Activated CD4-positive, alpha-beta T cell treated with anti-CD3 and anti-CD28 coated beads for 48 hours (primary cell): Measurements from ENCODE around the gene DNMT3A.

Source experiments
- DNase-seq: peaks from one replicate; pipeline ENCODE4 v3.0.0-alpha.2; 2020

DNMT3A gene

DNA sequence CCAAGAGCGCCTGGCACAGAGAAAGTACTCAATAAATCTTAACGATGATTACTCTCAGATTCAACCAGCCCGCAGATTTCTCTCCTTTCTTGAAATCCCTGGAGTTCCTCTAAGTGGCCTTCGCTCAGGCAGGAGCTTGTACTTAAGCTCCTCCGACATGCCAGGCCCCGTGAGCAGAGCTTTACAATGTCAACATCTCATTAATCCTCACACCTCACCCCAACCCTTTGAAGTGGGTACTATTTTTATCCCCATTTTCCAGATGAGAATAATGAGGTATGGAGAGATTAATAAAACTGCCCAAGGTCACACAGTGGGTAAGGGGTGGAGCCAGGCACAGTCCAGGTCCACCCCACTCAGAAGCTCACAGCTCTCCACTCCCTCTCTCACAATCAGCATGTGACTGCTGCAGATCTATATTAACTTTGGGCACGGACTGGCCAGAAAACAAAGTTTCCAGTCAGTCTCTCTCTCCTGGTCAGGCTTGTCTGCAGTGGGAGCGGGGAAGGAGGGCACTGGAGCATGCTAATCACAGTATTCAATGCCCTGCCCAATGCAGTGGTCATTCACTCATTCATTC, 18.0 kb downstream of the DNMT3A start:
- DNase-seq = no peak

DNA sequence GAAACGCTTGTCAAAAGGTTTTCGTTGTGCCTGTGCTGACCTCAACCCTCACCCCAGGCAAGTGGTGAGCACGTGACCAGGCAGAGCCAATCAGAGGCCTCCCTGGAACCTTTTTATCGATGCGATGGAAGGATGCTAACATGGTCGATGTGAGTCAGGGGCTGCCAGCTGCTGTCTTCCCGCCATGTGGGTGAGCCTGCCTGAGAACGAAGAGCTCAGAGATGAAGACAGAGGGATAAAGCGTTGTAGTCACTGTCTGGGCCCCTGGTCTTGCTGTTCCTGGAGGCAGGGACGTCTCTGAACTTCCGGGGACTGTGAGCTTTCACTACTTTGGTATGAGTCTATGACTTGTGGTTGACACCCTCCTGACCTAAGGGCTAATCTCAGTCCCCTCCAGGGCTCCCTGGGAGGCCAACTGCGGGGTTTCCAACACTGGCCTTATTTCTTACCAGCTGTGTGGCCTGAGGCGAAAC, 18.6 kb downstream of the DNMT3A start:
- peak; percentile 76 for DNase-seq

DNA sequence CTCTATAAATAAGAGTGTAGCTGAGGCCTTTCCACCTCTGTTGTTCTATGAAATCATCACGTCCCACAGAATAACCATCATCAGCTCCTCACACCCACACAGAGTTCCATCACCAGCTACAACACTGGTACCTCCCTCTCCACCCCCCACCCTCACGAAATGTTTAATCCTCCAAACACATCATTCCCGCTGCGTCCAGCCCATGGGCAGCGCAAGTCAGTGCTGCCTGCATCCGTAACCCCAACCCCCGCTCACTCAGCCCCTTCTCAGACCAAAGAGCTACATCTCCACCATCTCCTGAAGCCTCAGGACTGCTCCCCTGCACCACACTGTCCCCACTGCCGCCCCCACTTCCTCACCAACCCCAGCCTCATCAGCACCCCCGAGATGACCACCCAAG, 19.4 kb downstream of the DNMT3A start:
- DNase-seq = peak; percentile 50

DNA sequence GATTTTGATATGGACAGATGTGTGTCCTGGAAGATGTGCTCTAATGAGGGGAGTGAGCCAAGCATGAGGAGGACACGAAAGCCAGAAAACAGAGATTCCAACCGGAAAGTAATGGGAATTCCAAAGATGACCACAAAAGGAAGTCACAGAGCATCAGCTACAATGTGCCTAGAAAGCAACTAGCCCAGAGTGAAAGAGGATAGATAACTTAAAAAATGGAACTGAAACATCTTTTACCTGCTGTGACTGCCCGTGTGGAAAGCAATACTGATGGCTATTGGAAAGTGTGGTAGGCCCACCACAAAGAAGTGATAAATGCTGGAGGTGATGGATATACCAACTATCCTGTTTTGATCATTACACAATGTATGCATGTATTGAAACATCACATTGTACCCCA, 21.6 kb downstream of the DNMT3A start:
- DNase-seq = no peak

DNA sequence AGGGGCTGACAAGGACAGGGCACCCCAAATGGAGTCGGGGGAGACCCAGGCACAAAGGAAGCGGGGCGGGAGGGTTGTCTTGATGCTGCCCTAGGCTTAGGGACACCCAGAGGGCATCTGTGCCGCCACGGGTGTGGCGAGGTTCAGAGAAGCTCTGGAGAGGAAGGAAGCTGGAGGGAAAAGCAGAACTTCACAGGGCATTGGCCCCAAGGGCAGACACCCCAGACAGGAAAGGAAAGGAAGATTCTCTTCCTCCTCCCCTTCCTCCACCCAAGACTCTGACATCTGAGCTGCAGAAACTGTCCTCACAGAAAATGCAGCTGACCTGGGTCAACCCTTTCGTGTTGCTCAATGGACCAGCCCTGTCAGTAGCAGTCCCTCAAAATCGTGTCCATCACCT, 25.6 kb downstream of the DNMT3A start:
- no peak for DNase-seq

DNA sequence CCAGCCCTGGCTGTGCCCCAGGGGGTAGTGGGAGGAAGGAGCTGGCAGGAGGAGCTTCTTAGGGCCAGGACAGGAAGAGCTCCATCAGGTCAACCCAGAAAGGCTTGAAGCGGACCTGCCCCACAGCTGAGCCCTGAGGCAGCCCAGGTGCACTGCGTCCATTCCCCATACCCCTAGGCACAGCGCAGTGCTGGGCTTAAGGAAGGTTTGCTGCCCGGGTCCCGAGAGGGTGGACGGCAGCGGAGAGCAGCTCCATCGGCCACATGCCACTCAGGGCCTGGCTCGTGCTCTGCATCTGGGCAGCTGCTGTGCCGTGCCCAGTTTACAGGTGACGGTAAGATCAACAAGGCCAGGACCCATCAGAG, 26.4 kb downstream of the DNMT3A start:
- no peak for DNase-seq

DNA sequence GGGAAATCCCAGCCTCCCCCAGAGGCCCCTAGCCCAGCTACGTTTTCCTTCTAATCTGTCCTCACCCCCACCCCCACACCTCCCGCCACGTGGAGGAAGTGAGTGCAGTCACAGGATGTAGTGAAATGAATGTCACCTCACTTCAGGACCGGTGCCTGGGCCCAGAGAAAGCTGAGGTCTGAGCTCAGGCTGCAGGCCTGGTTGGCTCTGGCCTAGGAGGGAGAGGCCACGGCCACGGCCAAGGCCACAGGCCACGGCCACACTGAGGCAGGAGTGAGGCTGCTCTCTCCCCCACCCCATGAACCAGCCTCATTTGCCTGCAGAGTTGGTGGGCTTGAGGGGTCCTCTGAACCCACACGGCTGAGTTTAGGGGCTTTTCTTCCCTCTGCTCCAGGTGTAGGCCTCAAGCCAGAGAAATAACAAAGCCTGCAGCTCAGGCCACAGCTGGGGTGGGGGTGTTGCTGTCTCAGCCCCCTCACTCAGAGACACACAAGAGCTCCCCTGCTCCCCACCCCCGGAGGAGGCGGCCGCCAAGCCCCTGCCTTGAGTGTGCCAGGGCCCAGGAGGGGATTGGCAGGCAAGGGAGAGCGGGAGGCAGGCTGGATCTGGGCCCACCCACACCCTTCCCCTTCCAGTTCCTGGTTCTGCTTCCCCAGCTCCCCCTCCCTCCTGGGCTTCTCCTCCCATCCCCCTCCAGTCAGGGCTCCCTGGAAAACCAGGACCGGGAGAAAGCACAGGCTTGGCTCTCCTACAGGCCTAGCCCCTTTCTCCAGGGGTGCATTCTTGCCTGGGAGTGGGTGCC, 27.0 kb downstream of the DNMT3A start:
- peak; percentile 96 for DNase-seq

DNA sequence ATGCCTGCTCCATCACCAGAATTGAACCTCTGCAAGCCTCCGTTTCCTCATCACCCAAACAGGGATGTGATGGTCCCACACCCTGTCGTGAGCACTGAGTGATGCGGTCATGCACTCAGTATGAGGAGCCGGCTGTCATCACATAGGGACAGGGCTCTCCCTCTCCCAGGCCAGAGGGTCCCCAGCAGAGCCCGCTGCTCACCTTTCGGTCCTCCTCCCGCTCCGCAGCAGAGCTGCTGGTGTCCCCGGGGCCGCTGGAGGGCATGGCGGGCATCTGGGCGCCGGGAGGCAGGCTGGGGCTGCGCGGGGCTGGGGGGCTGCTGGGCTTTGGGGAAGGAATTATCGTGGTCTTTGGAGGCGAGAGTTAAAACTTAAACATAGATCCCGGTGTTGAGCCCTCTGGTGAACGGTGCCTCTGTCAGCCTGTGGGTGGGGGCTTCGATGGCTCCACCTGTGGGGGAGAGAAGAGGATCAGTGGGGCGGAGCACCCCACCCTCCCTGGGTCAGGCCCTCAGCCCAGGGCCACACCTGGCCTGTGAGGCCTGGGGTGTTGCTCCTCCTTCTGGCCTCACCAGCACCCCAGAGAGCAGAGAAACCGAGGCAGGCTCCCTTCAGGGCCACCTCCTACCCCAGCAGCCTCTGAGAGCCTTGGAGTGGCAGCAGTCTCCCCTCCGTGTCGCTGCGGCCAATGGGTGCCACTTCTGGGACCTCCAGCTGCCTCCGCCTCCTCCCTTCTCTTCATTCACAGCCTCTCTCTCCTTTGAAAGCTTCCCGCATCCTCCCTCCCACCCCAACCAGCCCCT, 27.8 kb downstream of the DNMT3A start:
- DNase-seq = peak; percentile 42

DNA sequence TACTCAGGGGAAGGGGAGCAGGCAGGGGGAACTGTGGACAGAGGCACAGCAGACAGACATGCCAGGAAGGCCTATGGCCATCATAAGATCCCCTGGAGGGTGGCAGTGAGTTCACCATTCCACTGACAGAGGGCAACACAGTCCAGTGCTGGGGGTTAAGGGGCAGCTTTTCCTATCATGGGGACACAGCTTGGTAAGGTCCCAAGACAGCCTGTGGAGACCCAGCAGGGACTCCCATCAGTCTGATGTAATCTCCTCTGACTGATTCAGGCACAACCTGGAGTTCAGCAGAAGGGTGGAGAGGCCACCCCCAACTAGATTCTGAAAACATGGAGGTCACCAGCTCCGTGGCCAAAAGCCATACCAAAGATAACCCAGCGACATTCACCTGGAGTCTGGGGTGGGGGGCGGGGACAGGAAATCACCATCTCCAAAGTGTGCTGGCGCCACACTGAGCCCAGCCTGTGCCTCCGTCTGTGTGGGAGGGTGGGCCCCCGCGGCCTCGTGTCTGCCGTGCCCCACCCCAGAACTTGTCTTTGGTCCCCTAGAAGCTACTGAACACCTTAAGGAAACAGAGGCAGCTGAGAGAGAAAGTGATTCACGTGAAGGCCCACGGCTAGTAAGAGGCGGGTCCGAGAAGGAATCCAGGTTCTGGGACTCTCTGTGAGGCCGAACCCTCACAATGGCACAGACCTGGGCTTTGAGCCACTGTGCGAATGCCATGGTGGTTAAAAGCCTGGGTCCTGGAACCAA, 28.6 kb downstream of the DNMT3A start:
- peak; percentile 44 for DNase-seq

DNA sequence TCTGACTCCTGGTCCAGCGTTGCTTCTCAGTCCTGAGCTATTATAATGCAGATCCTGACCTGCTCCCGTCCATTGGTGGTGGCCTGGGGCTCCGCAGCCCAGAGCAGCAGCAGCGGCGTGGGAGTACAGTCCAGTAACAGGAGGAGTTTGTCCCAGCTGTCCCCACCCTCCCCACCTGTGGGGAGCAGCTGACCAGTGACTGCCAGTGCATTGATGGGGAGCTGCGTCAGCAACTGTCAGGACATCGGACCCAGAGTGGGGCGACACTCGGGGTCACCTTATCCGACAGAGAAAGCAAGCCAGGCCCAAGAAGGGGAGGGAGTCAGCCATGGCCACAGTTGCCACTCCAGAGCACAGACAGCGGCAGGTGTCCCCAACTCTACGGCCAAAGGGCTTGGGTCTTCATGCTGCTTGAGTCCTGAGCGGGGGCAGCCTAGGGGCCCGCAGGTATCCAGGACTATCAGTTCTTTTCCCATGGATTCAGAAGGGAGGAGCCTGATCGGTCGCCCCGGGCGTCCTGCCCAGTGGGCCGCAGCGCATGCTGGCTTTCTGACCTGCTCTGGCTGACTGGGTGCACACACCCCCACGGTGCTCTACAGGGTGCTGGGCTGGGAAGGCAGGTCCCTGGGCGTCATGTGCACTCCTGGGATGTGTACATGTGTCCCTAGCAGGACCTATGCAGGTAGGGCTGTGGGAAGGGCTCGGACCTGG, 29.7 kb downstream of the DNMT3A start:
- no peak for DNase-seq

DNA sequence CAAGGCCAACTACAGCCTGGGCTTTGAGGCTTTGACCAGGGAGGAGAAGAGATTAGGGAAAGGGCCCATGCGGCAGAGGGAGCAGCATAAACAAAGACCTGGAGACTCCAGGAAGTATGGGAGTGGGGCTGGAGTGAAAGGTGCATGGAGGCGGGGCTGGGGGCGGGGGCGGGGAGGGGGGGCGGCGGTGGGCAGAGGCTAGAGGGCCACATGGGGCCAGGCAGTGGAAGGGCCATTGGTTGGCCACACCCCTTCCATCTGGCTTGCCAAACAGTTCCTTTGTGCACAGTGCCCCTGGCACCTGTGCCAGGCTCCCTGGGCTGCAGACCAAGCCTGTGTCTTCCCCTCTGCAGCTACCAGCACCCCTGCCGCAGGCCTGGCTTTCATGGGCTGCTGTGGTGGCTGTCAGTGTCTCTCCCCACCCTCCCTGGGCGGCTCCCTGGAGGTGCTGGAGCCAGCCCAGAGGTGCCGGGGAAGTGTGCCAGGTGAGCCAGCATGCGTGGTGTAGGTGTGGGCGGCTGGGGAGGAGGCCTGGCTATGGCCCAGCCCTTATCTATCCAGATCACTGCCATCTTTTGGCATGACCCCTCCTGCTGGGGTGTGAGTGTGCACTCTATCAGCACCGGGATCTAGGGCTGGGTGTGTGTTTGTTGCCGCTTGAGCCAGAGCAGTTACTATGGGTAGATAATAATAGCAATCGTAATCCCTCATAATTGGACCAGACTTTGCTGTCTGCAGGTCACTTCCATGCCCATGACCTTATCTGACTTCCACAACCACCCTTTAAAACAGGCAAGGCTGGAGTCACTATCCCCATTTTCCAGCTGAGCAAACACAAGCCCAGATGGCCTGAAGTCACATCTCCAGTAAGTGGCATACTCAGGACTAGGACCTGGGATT, 30.5 kb downstream of the DNMT3A start:
- no peak for DNase-seq

DNA sequence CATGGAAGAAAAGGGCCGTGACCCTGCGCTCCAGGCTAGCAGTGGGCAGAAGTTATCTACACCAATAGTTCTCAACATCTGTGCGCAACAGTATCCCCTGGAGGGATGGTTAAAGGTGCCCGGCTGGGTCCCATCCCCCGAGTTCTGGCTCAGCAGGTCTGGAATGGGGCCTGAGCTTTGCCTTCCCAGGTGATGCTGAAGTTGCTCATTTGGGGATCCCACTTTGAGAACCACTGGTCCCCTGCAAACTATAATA, 31.1 kb downstream of the DNMT3A start:
- no peak for DNase-seq

DNA sequence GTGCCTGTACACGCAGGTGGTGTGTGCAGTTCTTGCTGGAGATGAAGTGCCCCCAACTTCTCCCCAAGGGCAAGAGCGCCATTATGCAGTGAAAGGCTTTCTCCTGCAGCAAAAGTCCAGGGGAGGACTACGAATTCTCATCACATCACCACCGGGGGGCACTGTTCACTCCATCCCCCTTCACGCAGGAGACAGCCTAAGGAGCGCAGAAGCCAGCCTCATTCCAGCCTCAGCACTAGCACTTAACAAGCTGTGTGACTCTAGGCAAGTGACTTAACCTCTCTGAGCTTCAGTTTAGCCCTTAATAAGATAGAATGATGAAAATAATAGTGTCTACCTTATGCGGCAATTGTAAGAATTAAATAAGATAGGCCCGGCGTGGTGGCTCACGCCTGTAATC, 32.3 kb downstream of the DNMT3A start:
- peak; percentile 80 for DNase-seq

DNA sequence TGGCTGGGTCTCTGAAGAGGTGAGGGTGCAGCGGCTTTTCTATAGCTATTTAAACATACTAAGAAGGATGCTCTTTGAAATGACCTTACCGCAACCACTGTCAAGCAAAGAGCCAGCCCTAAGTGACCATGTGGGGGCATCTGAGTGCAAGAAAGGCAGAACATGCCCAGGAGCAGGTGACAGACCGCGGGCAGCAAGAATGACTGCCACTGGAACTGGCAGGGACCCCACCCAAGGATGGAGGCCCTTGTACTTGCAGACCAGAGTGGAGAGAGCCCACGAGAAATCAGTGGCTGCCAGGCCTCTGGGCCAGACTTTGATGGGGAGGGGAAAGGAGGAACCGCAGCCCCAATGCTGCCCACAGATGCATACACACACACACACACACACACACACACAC, 33.1 kb downstream of the DNMT3A start:
- no peak for DNase-seq

DNA sequence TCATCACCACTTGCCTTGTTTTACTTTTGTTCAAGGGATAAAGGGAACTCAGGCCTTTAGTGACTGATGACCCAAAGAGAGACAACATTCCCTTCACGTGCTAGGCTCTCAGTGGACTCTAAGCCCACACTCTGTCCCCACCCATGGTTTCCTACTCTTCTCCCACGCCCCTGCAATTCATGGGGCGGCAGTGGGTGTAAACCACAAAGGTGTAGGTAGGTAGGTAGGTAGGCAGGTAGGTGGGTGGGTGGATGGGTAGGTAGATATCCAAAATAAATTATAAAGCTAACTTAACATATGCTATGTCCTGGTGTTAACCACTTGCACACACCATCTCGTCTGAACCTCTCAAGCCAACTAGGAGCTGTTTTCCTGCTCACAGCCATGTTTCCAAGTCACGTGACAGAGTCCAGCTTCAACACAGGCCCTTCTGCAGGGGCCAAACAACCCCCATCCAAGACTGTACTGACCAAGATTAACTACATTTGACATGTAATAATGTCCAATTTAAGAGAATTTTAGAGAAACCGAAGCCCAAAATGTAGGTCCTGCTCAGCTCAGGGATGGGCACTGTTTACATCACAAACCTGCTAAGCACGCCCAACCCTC, 33.7 kb downstream of the DNMT3A start:
- DNase-seq = no peak

DNA sequence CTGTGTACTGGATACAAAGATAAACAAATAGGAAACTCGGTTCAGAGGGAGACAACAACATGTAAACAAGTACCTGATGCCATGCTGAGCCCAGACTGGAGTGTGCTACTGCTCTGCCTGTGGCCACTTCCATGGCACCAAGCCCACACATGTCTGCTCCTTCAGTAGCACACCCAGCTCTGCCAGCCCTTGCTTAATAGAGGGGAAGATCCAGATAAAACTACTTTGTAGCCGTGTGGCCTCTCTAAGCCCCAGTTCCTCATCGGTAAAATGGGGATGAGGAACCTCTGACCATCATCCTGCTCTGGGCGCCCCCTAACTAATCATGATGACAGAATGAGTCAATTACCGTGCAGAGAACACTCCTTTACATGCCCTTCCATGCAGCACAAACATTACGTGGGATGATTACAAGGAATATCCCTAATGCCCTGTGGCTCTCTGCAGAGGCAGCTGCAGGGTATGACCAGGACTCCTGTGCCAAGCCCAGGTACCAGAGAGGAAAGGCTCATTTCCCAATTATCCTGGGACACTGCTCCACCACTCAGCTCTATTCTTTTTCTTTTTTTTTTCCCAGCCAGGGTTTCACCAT, 34.9 kb downstream of the DNMT3A start:
- no peak for DNase-seq

DNA sequence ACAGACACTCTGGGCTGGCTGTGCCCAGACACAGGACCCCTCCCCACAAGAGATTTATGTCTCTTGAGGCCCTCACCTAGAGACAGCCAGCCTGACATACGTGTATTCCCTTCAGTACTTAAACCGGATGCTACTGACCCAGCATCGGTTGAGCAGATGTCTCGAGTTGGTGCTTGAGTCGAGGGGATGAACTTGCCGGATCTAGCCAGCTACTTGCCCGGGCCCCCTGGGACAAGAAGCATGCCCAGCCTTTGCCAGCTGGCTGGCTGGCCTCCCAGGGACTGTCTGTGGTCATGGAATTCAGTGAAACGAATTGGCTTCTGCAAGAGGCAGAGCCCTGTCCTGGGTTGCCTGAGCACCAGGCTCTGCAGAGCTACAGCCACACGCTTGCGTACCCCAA, 36.0 kb downstream of the DNMT3A start:
- DNase-seq = no peak

DNA sequence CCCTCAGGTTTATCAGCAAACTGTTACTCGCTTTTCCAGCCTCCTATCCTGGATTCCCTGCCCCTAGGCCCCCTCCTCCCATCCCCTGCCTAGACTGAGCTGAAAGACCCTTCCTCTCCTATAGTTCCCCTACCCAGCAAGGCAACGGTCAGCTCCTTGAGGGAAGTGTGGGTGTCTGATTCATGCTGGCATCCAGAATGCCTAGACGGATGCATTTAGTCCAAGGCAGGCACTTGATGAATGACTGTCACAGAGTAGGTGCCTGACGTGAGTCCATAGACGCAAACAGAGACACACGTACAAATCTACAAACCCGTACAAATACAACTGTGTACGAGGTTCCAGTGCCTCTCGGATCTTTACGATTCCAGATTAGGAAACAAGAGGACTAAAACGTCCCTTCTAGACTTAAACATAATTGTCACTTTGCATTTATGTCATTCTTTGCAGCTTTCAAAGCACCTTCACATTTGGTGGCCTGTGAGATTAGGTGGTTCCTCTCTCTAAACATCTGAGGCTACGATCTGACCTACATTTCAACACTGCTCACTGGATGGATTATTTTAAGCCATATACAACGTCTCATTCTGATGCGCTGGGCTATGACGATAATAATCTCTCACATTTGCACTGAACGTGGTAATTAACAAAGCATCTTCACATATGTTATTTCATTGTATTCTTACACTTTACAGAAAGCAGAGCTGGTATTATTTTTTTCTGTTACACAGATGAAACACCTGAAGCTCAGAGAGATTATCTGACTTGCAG, 36.7 kb downstream of the DNMT3A start:
- DNase-seq = no peak

DNA sequence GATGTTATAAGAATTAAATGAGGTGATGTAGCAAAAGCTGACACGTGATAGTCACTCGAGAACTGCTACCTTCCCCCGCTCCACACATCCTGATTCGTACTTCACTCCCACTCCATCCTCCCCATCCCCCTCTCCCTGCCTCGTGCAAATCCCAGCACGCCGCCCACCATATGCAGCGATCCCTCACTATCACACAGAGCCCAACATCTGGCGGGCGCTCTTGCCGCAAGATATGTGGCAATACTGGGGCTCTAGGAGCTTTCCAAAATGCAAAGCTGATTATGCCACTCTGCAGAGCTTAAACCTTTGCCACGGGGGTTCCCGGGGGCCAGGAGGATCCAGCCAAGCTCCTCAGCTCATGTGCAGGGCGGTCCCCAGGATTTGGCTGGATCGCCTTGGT, 37.4 kb downstream of the DNMT3A start:
- no peak for DNase-seq

DNA sequence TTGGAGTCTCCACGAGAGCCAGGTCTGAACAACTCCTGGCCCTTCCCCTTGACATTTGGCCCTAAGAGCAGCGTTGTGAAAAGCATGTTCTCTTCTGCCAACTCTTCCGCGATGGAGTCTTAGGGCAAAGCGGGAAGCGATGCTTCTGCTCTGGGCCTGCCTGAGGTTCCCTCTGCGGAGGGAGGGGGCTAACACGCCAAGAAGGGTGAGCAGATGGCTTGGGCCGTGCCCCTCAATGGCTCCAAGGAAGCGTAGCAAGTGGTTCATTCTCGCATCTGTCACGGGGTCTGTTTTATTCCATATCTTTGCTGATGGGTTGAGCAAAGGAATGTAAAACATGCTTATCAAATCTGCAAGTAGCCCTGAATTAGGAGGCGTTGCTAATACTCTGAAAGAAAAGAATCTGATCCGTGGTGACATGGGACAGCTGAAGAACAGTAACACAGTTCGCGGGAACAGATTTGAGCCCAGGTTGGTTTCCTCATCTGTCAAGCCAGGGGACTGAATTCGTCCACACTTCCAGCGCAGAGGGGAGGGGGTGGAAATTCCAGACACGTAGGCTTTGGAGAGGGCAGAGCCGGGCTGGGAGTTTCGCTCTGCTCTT, 38.0 kb downstream of the DNMT3A start:
- no peak for DNase-seq
